ENCODE measurements around the gene NDUFA13. TPM values are rescaled to one million over a fixed set of nuclear protein-coding genes. Genes with fewer than 3 reads are reported as not detected.

NDUFA13 gene
- total and polyA plus RNA-seq, 11 donors, result 101 to 1,476 (median 960) TPM

DNA sequence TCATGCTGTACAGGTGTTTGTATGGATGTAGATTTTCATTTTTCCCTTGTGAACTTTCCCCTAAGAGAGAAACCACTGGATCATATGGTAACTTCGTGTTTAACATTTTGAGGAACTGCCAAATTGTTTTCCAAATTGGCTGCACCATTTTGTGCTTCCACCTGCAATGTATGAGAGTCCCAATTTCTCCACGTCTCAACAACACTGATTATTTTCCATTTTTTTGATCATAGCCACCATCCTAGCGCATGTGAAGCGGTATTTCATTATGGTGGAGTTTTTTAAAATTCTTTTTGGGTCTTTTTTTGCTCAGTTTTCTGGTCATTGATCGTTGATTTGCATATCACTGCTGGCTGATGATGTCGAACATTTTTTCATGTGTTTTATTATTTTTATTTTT lies 5.0 kb downstream of the NDUFA13 start:
- Histone ChIP-seq H3K9me3 (no peaks in the 10 kb centered on the region), H3K36me3 (peaks cover 0 to 47% (median 29%) of the 10 kb centered on the region in 9 donors), H3K27ac (no peak overlapping the region), H3K4me1 (peaks cover 0 to 46% (median 22%) of the 10 kb centered on the region in 12 donors), H3K27me3 (no peaks in the 10 kb centered on the region), H3K4me3 (no peak overlapping the region)
- DNase-seq (no peak), ATAC-seq (no peak)
- WGBS, 4 donors, result 76 to 82% (median 78%) methylated on average over 6 of the region's 6 CpGs
- intact Hi-C loops (cut with DNase I), result no loop called here
- TF ChIP-seq POLR2A (IDR thresholded peaks at IDR 0.05), result no peak
- TF ChIP-seq, protein P1, sequence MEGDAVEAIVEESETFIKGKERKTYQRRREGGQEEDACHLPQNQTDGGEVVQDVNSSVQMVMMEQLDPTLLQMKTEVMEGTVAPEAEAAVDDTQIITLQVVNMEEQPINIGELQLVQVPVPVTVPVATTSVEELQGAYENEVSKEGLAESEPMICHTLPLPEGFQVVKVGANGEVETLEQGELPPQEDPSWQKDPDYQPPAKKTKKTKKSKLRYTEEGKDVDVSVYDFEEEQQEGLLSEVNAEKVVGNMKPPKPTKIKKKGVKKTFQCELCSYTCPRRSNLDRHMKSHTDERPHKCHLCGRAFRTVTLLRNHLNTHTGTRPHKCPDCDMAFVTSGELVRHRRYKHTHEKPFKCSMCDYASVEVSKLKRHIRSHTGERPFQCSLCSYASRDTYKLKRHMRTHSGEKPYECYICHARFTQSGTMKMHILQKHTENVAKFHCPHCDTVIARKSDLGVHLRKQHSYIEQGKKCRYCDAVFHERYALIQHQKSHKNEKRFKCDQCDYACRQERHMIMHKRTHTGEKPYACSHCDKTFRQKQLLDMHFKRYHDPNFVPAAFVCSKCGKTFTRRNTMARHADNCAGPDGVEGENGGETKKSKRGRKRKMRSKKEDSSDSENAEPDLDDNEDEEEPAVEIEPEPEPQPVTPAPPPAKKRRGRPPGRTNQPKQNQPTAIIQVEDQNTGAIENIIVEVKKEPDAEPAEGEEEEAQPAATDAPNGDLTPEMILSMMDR (IDR thresholded peaks at IDR 0.05), result no peak

DNA sequence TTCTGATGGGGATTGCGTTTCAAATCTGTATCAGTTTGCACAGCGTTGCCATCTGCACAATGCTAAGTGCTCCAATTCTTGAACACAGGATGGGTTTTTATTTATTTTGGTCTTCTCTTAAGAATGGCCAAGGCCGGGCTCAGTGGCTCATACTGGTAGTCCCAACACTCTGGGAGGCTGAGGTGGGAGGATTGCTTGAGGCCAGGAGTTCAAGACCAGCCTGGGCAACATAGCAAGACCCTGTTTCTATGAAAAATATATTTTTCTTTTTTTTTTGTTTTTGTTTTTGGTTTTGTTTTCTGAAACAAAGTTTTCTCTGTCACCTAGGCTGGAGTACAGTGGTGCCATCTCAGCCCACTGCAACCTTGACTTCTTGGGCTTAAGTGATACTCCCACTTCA lies 7.2 kb downstream of the NDUFA13 start:
- no peak for DNase-seq
- no peak overlapping the region for H3K4me3 ChIP-seq
- intact Hi-C loops (cut with DNase I), result no loop called here
- no peak for ATAC-seq
- WGBS, 4 donors, result 84 to 92% (median 88%) methylated on average over 3 of the region's 3 CpGs
- H3K9me3 ChIP-seq, result no peaks in the 10 kb centered on the region
- peaks cover 0 to 34% (median 7%) of the 10 kb centered on the region in 12 donors for H3K4me1 ChIP-seq
- peaks cover 0 to 66% (median 43%) of the 10 kb centered on the region in 9 donors for H3K36me3 ChIP-seq
- no peaks in the 10 kb centered on the region for H3K27me3 ChIP-seq
- H3K27ac ChIP-seq, result no peak overlapping the region
- TF ChIP-seq POLR2A (IDR thresholded peaks at IDR 0.05), result no peak
- TF ChIP-seq, protein P1 (IDR thresholded peaks at IDR 0.05), result no peak

DNA sequence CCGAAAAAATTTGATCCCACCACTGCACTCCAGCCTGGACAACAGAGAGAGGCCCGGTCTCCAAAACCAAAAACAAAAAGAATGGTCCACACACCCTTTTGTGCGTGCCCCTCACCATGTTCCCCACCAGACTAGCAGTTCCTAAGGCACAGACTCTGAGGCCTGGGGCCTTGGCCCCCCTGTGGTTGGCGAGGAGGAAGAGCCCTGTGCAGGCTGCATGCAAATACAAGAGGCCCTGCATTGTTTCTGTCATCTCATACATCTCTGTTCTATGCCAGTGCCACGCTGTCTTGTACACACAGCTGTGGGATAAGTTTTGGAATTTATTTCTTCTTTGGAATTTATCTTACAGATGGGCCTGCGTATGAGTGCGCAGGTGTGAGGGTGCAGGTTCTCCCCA lies 8.0 kb downstream of the NDUFA13 start:
- no peak for TF ChIP-seq POLR2A (IDR thresholded peaks at IDR 0.05)
- TF ChIP-seq, protein P1 (IDR thresholded peaks at IDR 0.05), result no peak
- ATAC-seq (no peak), DNase-seq (no peak)
- Histone ChIP-seq H3K4me3 (no peak overlapping the region), H3K27me3 (no peaks in the 10 kb centered on the region), H3K4me1 (peaks cover 0 to 36% (median 6%) of the 10 kb centered on the region in 12 donors), H3K36me3 (peaks cover 0 to 70% (median 47%) of the 10 kb centered on the region in 9 donors), H3K27ac (no peak overlapping the region), H3K9me3 (no peaks in the 10 kb centered on the region)
- WGBS, 4 donors, result 80 to 94% (median 90%) methylated on average over 7 of the region's 7 CpGs
- intact Hi-C loops (cut with DNase I), result no loop called here

DNA sequence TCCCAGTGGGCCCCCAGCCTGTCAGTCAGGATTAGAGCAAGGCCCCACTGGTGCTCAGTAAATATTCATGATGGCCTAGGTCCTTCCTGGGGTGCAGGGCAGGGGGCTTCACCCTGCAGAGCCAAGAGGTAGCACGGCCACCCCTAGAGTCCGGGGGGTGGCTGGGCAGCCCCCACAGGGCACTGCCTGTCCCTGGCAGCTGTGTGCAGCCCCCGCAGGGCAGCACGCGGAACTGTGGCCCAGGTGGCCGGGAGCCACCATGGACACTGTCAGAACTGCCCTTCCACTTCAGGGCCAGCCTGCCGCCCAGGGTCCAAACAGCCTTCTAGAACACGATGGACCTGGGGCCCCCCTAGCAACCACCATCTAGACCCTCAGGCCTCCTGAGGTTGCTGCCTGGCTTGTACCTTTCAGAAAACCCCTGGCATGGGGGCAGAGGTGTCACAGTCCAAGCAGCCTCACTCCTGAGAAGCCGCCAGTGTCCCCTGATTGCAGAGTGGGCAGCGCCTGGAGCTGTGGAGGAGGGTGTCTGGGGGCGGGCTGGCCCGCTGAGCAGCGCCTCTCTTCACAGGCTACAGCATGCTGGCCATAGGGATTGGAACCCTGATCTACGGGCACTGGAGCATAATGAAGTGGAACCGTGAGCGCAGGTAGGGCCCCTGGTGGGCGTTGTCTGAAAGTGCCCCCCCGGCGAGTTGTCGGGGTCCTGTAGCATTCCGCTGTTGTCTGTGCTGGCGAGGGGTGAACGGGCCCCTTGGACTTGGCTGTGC lies 9.8 kb downstream of the NDUFA13 start:
- TF ChIP-seq POLR2A (IDR thresholded peaks at IDR 0.05), result no peak
- TF ChIP-seq, protein P1 (IDR thresholded peaks at IDR 0.05), result no peak
- Histone ChIP-seq H3K4me3 (no peak overlapping the region), H3K9me3 (no peaks in the 10 kb centered on the region), H3K27ac (no peak overlapping the region), H3K27me3 (no peaks in the 10 kb centered on the region), H3K36me3 (peaks cover 0 to 53% (median 36%) of the 10 kb centered on the region in 9 donors), H3K4me1 (peaks cover 0 to 24% (median 3%) of the 10 kb centered on the region in 12 donors)
- WGBS, 4 donors, result 82 to 91% (median 86%) methylated on average over 20 to 23 of the region's 23 CpGs
- ATAC-seq, result peak in 2 of 4 donors; percentile 1 to 2
- intact Hi-C loops (cut with DNase I), result no loop called here
- DNase-seq, result no peak

Measured in heart left ventricle (tissue), 16 donors.